OCI-LY7 (cell line): ENCODE results near the gene UCK2. TPM values are rescaled to one million over a fixed set of nuclear protein-coding genes. Genes with fewer than 3 reads are reported as not detected.

ENCODE experiments used
- BruUV-seq: library from RNA; stranded (reverse); fragments of 400-500 nt; replicated peaks from 2 replicates; lab custom pipeline; 2021; lab: Mats Ljungman, UMichigan
- CTCF ChIA-PET: fragments of 300-600 bp; sonication (Branson Sonifier 250); formaldehyde crosslinking; loops from one replicate; lab custom pipeline; 2022; ENCODE audit warnings: antibody characterized with exemption; ENCODE audit not compliant: unreplicated experiment; lab: Charles Lee
- POLR2A ChIA-PET: fragments of 300-600 bp; sonication (Branson Sonifier 250); formaldehyde crosslinking; loops from one replicate; lab custom pipeline; 2022; ENCODE audit warnings: antibody characterized with exemption; lab: Charles Lee
- DNase-seq: peaks from one replicate; pipeline ENCODE4 v3.0.0-alpha.2; 2015; ENCODE audit warnings: low spot score
- H2AFZ ChIP-seq: fragments of 200-600 bp; sonication (generic), shearing (Covaris generic); 2 replicates; pipeline ENCODE4 v1.6.1; 2014; ENCODE audit warnings: mild to moderate bottlenecking, antibody characterized with exemption, low read length, moderate library complexity
- H3K27ac ChIP-seq: fragments of 200-600 bp; sonication (generic); 2 replicates; pipeline ENCODE4 v1.5.1; 2014; ENCODE audit warnings: mixed run types, low read depth, mild to moderate bottlenecking, moderate library complexity, low read length, inconsistent platforms; ENCODE audit not compliant: poor library complexity, severe bottlenecking
- H3K36me3 ChIP-seq: fragments of 200-600 bp; sonication (generic); 2 replicates; pipeline ENCODE4 v1.6.1; 2014; ENCODE audit warnings: mild to moderate bottlenecking, antibody characterized with exemption, low read length, moderate library complexity, mixed read lengths; ENCODE audit not compliant: insufficient read depth
- H3K4me1 ChIP-seq: fragments of 200-600 bp; sonication (generic); 2 replicates; pipeline ENCODE4 v1.5.1; 2014; ENCODE audit warnings: mild to moderate bottlenecking, low read length; ENCODE audit not compliant: insufficient read depth, poor library complexity, severe bottlenecking
- H3K4me2 ChIP-seq: fragments of 200-600 bp; sonication (generic); 2 replicates; pipeline ENCODE4 v1.6.1; 2014; ENCODE audit warnings: mild to moderate bottlenecking, low read length
- H3K4me3 ChIP-seq: fragments of 200-600 bp; sonication (generic); 2 replicates; pipeline ENCODE4 v1.5.1; 2014; ENCODE audit warnings: mild to moderate bottlenecking, low read depth, low read length; ENCODE audit not compliant: poor library complexity, severe bottlenecking
- H3K79me2 ChIP-seq: fragments of 200-600 bp; sonication (generic); 2 replicates; pipeline ENCODE4 v1.6.1; 2016; ENCODE audit warnings: low read depth, mild to moderate bottlenecking, low read length, moderate library complexity, mixed read lengths; ENCODE audit not compliant: insufficient read depth
- H3K9me2 ChIP-seq: fragments of 200-600 bp; sonication (generic); 2 replicates; pipeline ENCODE4 v1.6.1; 2016; ENCODE audit warnings: mild to moderate bottlenecking, low read length, mixed read lengths; ENCODE audit not compliant: insufficient read depth
- H3K9me3 ChIP-seq: fragments of 200-600 bp; sonication (generic); 2 replicates; pipeline ENCODE4 v1.6.1; 2014; ENCODE audit warnings: mild to moderate bottlenecking, mixed run types, low read length, mixed read lengths
- H4K20me1 ChIP-seq: fragments of 200-600 bp; sonication (generic); 2 replicates; pipeline ENCODE4 v1.6.1; 2014; ENCODE audit warnings: mild to moderate bottlenecking, antibody characterized with exemption, low read length, moderate library complexity, mixed read lengths; ENCODE audit not compliant: insufficient read depth
- EZH2phosphoT487 ChIP-seq: fragments of 200-600 bp; sonication (generic); IDR thresholded peaks from 2 replicates; pipeline ENCODE4 v1.6.1; 2018; ENCODE audit warnings: low read depth, borderline replicate concordance, mild to moderate bottlenecking, mixed run types, antibody characterized with exemption, low read length, moderate library complexity, mixed read lengths
- intact Hi-C: fragments of 100-400 bp; cut with micrococcal nuclease; formaldehyde crosslinking; loops from one replicate; pipeline ENCODE4 v1.10.0; 2022; ENCODE audit not compliant: unreplicated experiment
- total RNA-seq, 2 experiments: library from RNA; depleted of rRNA in 1 of 2; stranded (reverse); fragments of >200 nt in 1 of 2; shearing (Covaris generic) in 1 of 2; gene quantifications; 2 replicates each; pipeline ENCODE4 v1.2.3, GENCODE V29; 2014 to 2022
- TF ChIP-seq, protein P1 (sequence below): fragments of 200-600 bp; sonication (generic); conservative IDR thresholded peaks from 2 replicates; pipeline ENCODE4 v1.5.1; 2014; ENCODE audit warnings: mild to moderate bottlenecking, antibody characterized with exemption, low read length, moderate library complexity, mixed read lengths

The UCK2 gene
- total RNA-seq, 2 experiments from 2014 or later, result 66.0 to 75.8 TPM

DNA sequence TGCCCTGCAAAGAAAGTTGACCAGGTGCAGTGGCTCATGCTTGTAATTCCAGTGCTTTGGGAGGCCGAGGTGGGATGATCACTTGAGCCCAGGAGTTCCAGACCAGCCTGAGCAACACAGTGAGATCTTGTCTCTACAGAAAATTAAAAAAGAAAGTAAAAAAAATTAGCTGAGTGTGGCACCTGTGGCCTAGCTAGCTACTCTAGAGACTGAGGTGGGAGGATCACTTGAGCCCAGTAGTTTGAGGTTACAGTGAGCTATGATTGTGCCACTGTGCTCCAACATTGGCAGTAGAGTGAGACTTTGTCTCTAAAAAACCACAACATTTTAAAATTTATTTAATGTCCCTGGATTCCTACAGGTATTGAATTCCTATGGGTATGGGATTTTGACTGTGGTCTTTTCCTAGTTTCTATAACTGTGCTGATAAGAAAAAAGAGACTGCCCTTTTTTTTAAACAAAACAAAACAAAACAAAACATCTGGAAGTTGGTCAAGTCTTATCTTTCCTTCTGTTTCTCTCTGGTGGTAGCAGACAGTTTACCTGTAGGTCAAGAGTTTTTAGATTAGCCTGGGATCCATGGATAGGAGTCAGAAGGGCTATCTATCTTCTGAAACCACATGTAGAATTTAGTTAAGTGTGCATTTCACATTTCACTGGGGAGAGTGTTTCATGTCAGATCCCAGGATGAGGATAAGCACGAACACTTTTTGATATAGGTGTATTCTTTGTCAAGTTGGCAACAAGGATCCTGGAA lies 18.8 kb downstream of the UCK2 start:
- H4K20me1 ChIP-seq, result peaks cover 28% of the 10 kb centered on the region; the same call in 1 of the 2 replicates
- no TSS peak for BruUV-seq
- DNase-seq, result no peak
- H3K27ac ChIP-seq, result no peak overlapping the region
- POLR2A ChIA-PET, result interaction anchor here (0.7 to 2.3 kb wide), 5 partner anchors 10 to 99 kb away, joined by 3 to 10 read pairs (median 3); no protein-coding TSS in a partner anchor
- peaks cover 30% of the 10 kb centered on the region for H3K4me1 ChIP-seq
- CTCF ChIA-PET, result interaction anchor here (0.9 kb wide), 1 partner anchor 25 kb away, joined by 3 read pairs; no protein-coding TSS in a partner anchor
- no peak overlapping the region for H3K4me3 ChIP-seq
- intact Hi-C loops, result no loop called here
- H3K36me3 ChIP-seq, result peaks cover 10% of the 10 kb centered on the region
- H3K9me2 ChIP-seq, result no peaks in the 10 kb centered on the region
- no peak overlapping the region for H3K4me2 ChIP-seq
- no peaks in the 10 kb centered on the region for H3K9me3 ChIP-seq
- peaks cover 93% of the 10 kb centered on the region for H3K79me2 ChIP-seq
- H2AFZ ChIP-seq, result no peak overlapping the region
- TF ChIP-seq EZH2phosphoT487, result no peak
- TF ChIP-seq, protein P1, sequence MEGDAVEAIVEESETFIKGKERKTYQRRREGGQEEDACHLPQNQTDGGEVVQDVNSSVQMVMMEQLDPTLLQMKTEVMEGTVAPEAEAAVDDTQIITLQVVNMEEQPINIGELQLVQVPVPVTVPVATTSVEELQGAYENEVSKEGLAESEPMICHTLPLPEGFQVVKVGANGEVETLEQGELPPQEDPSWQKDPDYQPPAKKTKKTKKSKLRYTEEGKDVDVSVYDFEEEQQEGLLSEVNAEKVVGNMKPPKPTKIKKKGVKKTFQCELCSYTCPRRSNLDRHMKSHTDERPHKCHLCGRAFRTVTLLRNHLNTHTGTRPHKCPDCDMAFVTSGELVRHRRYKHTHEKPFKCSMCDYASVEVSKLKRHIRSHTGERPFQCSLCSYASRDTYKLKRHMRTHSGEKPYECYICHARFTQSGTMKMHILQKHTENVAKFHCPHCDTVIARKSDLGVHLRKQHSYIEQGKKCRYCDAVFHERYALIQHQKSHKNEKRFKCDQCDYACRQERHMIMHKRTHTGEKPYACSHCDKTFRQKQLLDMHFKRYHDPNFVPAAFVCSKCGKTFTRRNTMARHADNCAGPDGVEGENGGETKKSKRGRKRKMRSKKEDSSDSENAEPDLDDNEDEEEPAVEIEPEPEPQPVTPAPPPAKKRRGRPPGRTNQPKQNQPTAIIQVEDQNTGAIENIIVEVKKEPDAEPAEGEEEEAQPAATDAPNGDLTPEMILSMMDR, result no peak

DNA sequence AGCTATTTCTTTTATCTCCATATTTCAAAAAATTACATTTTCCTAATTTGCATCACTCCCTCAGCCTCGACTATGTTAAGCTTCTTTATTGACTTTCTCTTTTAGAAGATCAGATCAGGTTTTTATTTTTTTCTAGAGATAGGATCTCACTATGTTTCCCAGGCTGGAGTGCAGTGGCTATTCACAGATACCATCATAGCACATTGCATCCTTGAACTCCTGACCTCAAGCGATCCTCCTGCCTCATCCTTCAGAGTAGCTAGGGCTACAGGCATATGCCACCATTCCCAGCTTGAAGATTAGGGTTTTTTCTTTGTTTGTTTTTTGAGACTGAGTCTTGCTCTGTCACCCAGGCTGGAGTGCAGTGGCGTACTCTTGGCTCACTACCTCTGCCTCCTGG lies 20.1 kb downstream of the UCK2 start:
- ChIA-PET POLR2A (interaction anchor here (0.6 to 2.9 kb wide), 5 partner anchors 8 to 227 kb away, joined by 3 to 10 read pairs (median 3); no protein-coding TSS in a partner anchor), CTCF (no interaction called here)
- no TSS peak for BruUV-seq
- Histone ChIP-seq H2AFZ (no peak overlapping the region), H4K20me1 (peaks cover 22% of the 10 kb centered on the region; the same call in 1 of the 2 replicates), H3K36me3 (peaks cover 10% of the 10 kb centered on the region), H3K9me2 (no peaks in the 10 kb centered on the region), H3K27ac (no peak overlapping the region), H3K4me1 (peaks cover 22% of the 10 kb centered on the region), H3K9me3 (no peaks in the 10 kb centered on the region), H3K4me2 (no peak overlapping the region), H3K4me3 (no peak overlapping the region), H3K79me2 (peaks cover 90% of the 10 kb centered on the region)
- DNase-seq, result no peak
- TF ChIP-seq EZH2phosphoT487, result no peak
- TF ChIP-seq, protein P1, result no peak
- intact Hi-C loops, result no loop called here
